Measurements from ENCODE around the gene SDSL.

SDSL gene

DNA sequence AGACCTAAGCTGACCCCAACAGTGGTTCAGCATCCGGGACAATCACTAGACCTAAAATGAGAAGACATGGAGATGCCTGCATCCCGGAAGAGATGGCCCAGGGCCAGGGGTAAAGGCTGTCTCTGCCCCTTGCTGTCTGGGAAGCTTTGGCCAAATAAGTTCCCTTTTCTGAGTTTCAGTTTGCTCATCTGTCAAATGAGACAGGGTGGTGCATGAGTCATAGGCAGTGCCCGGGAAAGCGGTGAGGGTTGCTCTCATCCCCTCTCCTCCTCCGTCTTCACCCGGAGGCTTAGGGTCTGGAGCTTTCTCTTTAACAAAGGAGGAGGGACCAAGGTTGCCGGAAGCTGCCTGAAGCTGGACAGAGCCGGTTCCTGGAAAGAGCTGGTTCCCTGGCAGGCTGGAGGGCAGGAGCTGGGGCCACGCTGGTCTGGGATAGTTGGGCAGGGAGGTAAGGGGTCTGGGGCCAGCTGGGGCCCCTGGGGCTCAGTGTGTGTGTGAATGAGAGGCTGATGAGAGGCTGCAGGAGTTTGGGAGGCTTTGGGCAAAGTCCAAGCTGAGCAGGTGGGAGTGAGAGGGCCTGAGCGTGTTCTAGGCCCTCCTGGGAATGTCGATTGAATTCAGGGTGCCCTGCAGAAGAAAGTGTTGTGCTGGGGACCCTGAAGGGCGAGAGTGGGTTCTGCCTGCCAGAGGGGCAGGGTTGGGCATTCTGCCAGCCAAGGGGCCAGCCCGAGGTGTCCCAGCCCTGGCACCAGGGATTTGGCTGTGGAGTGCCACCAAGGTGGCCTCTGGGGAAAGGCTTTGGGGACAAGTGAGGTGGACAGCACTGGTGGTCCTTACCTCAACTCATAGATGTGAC lies at the start of gene SDSL:
Gene SDSL, plus strand, starts transcription at position 351 of the 856 bp plus-strand sequence. CDS start 5,603 bp downstream, outside the sequence.
- DNase-seq (ENCODE audit: low spot score), result peak; percentile 60
- TF ChIP-seq, protein P1, sequence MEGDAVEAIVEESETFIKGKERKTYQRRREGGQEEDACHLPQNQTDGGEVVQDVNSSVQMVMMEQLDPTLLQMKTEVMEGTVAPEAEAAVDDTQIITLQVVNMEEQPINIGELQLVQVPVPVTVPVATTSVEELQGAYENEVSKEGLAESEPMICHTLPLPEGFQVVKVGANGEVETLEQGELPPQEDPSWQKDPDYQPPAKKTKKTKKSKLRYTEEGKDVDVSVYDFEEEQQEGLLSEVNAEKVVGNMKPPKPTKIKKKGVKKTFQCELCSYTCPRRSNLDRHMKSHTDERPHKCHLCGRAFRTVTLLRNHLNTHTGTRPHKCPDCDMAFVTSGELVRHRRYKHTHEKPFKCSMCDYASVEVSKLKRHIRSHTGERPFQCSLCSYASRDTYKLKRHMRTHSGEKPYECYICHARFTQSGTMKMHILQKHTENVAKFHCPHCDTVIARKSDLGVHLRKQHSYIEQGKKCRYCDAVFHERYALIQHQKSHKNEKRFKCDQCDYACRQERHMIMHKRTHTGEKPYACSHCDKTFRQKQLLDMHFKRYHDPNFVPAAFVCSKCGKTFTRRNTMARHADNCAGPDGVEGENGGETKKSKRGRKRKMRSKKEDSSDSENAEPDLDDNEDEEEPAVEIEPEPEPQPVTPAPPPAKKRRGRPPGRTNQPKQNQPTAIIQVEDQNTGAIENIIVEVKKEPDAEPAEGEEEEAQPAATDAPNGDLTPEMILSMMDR (IDR thresholded peaks at IDR 0.05; ENCODE audit: extremely low read depth, missing control alignments), result no peak

GRCh38 chr12:113373440-113373839 lies 48.7 kb upstream of the SDSL start:
- TF ChIP-seq, protein P1 (IDR thresholded peaks at IDR 0.05; ENCODE audit: extremely low read depth, missing control alignments), result no peak
- no peak for DNase-seq (ENCODE audit: low spot score)

DNA sequence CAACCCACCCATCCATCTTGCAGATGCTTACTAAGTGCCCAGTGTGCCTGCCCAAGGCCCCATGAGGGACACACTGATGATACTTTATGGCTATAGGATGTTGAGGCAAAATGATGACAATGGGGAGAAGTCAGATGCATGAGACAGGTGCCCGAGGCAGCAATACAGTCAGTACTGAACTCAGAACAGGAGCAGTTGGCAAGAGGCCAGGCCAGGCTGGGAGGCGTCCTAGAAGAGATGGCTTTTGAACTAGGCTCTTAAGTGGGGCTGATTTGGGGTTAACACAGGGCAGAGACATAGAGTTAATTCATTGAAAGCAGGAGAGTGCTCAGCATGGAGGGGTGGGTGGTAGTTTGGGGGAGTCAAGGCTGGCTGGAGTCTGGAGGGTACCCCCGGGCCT lies 48.2 kb upstream of the SDSL start:
- DNase-seq (ENCODE audit: low spot score), result no peak

DNA sequence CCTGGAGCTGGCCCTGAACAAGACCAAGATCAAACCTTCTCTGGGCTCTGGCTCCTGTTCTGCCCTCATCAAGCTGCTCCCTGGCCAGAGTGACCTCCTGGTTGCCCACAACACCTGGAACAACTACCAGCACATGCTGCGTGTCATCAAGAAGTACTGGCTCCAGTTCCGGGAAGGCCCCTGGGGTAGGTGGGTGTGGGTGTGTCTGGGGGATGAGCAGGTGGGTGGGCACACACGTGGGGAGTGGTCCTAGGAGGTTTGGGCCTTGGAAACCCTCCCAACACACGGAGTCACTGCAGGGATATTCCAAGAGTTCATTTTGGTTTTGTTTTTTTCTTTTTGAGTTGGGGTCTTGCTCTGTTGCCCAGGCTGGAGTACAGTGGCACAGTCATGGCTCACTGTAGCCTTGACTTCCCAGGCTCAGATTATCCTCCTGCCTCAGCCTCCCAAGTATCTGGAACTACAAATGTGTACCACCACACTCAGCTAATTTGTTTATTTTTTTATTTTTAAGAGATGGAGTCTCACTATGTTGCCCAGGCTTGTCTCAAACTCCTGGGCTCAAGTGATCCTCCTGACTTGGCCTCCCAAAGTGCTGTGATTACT lies 47.3 kb upstream of the SDSL start:
- TF ChIP-seq, protein P1 (IDR thresholded peaks at IDR 0.05; ENCODE audit: extremely low read depth, missing control alignments), result no peak
- DNase-seq (ENCODE audit: low spot score), result no peak

More for the DNA sequence above, 48.2 kb upstream of the SDSL start:
- TF ChIP-seq, protein P1 (IDR thresholded peaks at IDR 0.05; ENCODE audit: extremely low read depth, missing control alignments), result no peak

DNA sequence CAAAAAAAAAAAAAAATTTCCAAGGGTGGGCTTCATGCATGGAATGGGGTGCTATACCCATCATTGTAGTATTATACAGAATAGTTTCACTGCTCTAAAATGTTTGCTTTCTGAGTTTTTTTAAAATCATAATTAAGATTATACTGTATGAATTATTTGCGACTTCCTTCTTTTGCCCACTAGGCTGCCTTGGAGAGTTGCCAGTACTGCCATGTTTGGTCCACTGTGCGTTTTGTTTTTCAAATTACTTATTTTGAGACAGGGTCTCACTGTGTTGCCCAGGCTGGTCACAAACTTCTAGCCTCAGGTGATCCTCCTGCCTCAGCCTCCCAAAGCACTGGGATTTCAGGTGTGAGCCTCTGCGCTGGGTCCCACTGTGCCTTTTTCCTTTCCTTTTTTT lies 43.9 kb upstream of the SDSL start:
- DNase-seq (ENCODE audit: low spot score), result no peak
- TF ChIP-seq, protein P1 (IDR thresholded peaks at IDR 0.05; ENCODE audit: extremely low read depth, missing control alignments), result no peak

GRCh38 chr12:113381220-113381619 lies 41.0 kb upstream of the SDSL start:
- no peak for DNase-seq (ENCODE audit: low spot score)
- TF ChIP-seq, protein P1 (IDR thresholded peaks at IDR 0.05; ENCODE audit: extremely low read depth, missing control alignments), result no peak

GRCh38 chr12:113382206-113382605 lies 40.0 kb upstream of the SDSL start:
- no peak for DNase-seq (ENCODE audit: low spot score)
- TF ChIP-seq, protein P1 (IDR thresholded peaks at IDR 0.05; ENCODE audit: extremely low read depth, missing control alignments), result no peak

All from GM20000 (cell line).